Urinary bladder (tissue), 2 donors: ENCODE measurements around the gene ZCCHC3. TPM values are rescaled to one million over a fixed set of nuclear protein-coding genes. Genes with fewer than 3 reads are reported as not detected.

Experiments used
- polyA plus RNA-seq: library from polyadenylated mRNA; stranded (reverse); fragments of 200-250 nt; gene quantifications from one replicate; pipeline ENCODE4 v1.2.3, GENCODE V29; 2013
- total RNA-seq: library from RNA; depleted of rRNA; stranded (reverse); fragments of >200 nt; gene quantifications from one replicate; pipeline ENCODE4 v1.2.3, GENCODE V29; 2014
- donor health status: healthy.

Gene ZCCHC3
- total and polyA plus RNA-seq, 2 donors = 14.2 to 18.0 TPM

Other genes starting within 250 kb of the ZCCHC3 start
- not detected for gene DEFB125, start 209.9 kb upstream of the ZCCHC3 start, total RNA-seq
- not detected for gene DEFB125, start 209.9 kb upstream of the ZCCHC3 start, polyA plus RNA-seq
- not detected for gene DEFB126, start 155.0 kb upstream of the ZCCHC3 start, total RNA-seq
- not detected for gene DEFB126, start 155.0 kb upstream of the ZCCHC3 start, polyA plus RNA-seq
- gene DEFB127, start 140.1 kb upstream of the ZCCHC3 start, total RNA-seq = not detected
- gene DEFB127, start 140.1 kb upstream of the ZCCHC3 start, polyA plus RNA-seq = not detected
- not detected for gene DEFB128, start 107.9 kb upstream of the ZCCHC3 start, total RNA-seq
- gene DEFB128, start 107.9 kb upstream of the ZCCHC3 start, polyA plus RNA-seq = not detected
- gene DEFB129, start 70.3 kb upstream of the ZCCHC3 start, total RNA-seq = not detected
- not detected for gene DEFB129, start 70.3 kb upstream of the ZCCHC3 start, polyA plus RNA-seq
- not detected for gene DEFB132, start 39.8 kb upstream of the ZCCHC3 start, total RNA-seq
- gene DEFB132, start 39.8 kb upstream of the ZCCHC3 start, polyA plus RNA-seq = 0.04 TPM
- gene C20orf96, start 6.8 kb upstream of the ZCCHC3 start, total RNA-seq = 5.0 TPM
- 6.4 TPM for gene C20orf96, start 6.8 kb upstream of the ZCCHC3 start, polyA plus RNA-seq
- 3.4 TPM for gene SOX12, start 28.0 kb downstream of the ZCCHC3 start, total RNA-seq
- gene SOX12, start 28.0 kb downstream of the ZCCHC3 start, polyA plus RNA-seq = 11.1 TPM
- 10.8 TPM for gene NRSN2, start 49.5 kb downstream of the ZCCHC3 start, total RNA-seq
- gene NRSN2, start 49.5 kb downstream of the ZCCHC3 start, polyA plus RNA-seq = 47.5 TPM
- gene TRIB3, start 83.2 kb downstream of the ZCCHC3 start, total RNA-seq = 3.9 TPM
- gene TRIB3, start 83.2 kb downstream of the ZCCHC3 start, polyA plus RNA-seq = 6.3 TPM
- 42.1 TPM for gene RBCK1, start 110.7 kb downstream of the ZCCHC3 start, total RNA-seq
- 94.3 TPM for gene RBCK1, start 110.7 kb downstream of the ZCCHC3 start, polyA plus RNA-seq
- gene TBC1D20, start 165.0 kb downstream of the ZCCHC3 start, total RNA-seq = 26.9 TPM
- gene TBC1D20, start 165.0 kb downstream of the ZCCHC3 start, polyA plus RNA-seq = 37.0 TPM
- gene CSNK2A1, start 246.2 kb downstream of the ZCCHC3 start, total RNA-seq = 168 TPM
- gene CSNK2A1, start 246.2 kb downstream of the ZCCHC3 start, polyA plus RNA-seq = 54.6 TPM